H1 (cell line): Measurements from ENCODE around the gene SEMA5B. TPM values are rescaled to one million over a fixed set of nuclear protein-coding genes. Genes with fewer than 3 reads are reported as not detected.

ENCODE experiments used
- ATF2 ChIP-seq: IDR thresholded peaks from 2 replicates; pipeline ENCODE4 v1.6.1; 2012; ENCODE audit warnings: low read length, inconsistent platforms
- CTCF ChIP-seq, 3 experiments: IDR thresholded peaks; 1 replicate in 2 of 3; 2 replicates in 1 of 3; pipeline versions ENCODE4 v1.5.1 to v1.6.1; 2011; ENCODE audit warnings: low read length in 3 of 3, mild to moderate bottlenecking in 3 of 3, inconsistent platforms in 2 of 3, low read depth in 1 of 3, moderate library complexity in 1 of 3; ENCODE audit not compliant: insufficient read depth in 1 of 3; ENCODE audit errors: control extremely low read depth in 1 of 3
- HDAC2 ChIP-seq, 2 experiments: fragments of 300-600 bp in 1 of 2; sonication (generic) in 1 of 2; IDR thresholded peaks; 2 replicates each; pipeline ENCODE4 v1.6.1; 2011 to 2012; ENCODE audit warnings: low read depth in 2 of 2, low read length in 2 of 2, mild to moderate bottlenecking in 2 of 2, moderate library complexity in 2 of 2, borderline replicate concordance in 1 of 2, inconsistent platforms in 1 of 2
- POU5F1 ChIP-seq: IDR thresholded peaks from 2 replicates; pipeline ENCODE4 v1.6.1; 2011; ENCODE audit warnings: low read depth, mild to moderate bottlenecking, low read length, moderate library complexity
- polyA plus RNA-seq, 7 experiments: library from polyadenylated mRNA; depleted of rRNA in 3 of 7; stranded (reverse) in 5 of 7; unstranded in 2 of 7; fragments of >200 nt in 5 of 7; fragments of 200-250 nt in 2 of 7; gene quantifications; 1 replicate in 5 of 7; 2 replicates in 1 of 7; 4 replicates in 1 of 7; pipeline versions ENCODE4 v1.2.1 to v1.2.3, GENCODE V29; 2011 to 2013; ENCODE audit warnings: missing spikeins in 2 of 7, mixed read lengths in 2 of 7
- total RNA-seq: library from RNA; stranded (reverse); fragmentation: NEBNext Ultra II Directional; extraction: Animal tissue kit (Norgen Biotek cat#: 25700); gene quantifications from 2 replicates; pipeline ENCODE4 v1.2.1, GENCODE V29; 2021

Gene SEMA5B
- total and polyA plus RNA-seq, 2 of the 8 experiments (the other 6 are each of a cell fraction or from before 2014, with no cell fraction given) = 13.1 to 22.4 TPM

- no peak for TF ChIP-seq ATF2
- 0 out of 4 replicates have a peak, but pooled peaks of 1 of the 2 experiments have one; percentile 41 for TF ChIP-seq HDAC2 (IDR thresholded peaks at IDR 0.05; ENCODE audit: borderline replicate concordance in 1 of 2, low read depth in 2 of 2, low read length in 2 of 2)
- TF ChIP-seq CTCF (IDR thresholded peaks at IDR 0.05; ENCODE audit: control extremely low read depth in 1 of 3, insufficient read depth in 1 of 3, low read depth in 1 of 3, low read length in 3 of 3) = no peak
- peak; percentile 68; the same call in 1 of the 2 replicates for TF ChIP-seq POU5F1
Observed at GRCh38 chr3:122986693-122987179, 40.8 kb downstream of the SEMA5B start (continued).
